Activated T-helper 1 cell treated with anti-CD3 and anti-CD28 coated beads, Interleukin-12 subunit alpha, Interleukin-12 subunit beta, Interleukin-2, Interleukin-4 antibody, amounts not matched to agents 30 ng/mL and 10 ng/mL and 1 ng/mL, durations not matched to agents 14 hours and 24 hours and 36 hours (primary cell): ENCODE data around the gene COL15A1. TPM values are rescaled to one million over a fixed set of nuclear protein-coding genes. Genes with fewer than 3 reads are reported as not detected.
A peak's percentile ranks its signal among the peaks of the same experiment; 100 is the strongest.

Source experiments
- DNase-seq: peaks from one replicate; pipeline ENCODE4 v3.0.0; 2021; ENCODE audit warnings: low spot score
- H3K27ac Mint-ChIP-seq: one replicate; pipeline ENCODE4 v1.8.0; 2021; ENCODE audit warnings: mild to moderate bottlenecking, mixed read lengths
- H3K27me3 Mint-ChIP-seq: one replicate; pipeline ENCODE4 v1.8.0; 2022; ENCODE audit warnings: mild to moderate bottlenecking, moderate library complexity, mixed read lengths; ENCODE audit not compliant: insufficient read depth
- H3K36me3 Mint-ChIP-seq: one replicate; pipeline ENCODE4 v1.8.0; 2021; ENCODE audit warnings: low read depth, mixed read lengths
- H3K4me1 Mint-ChIP-seq: one replicate; pipeline ENCODE4 v1.8.0; 2021; ENCODE audit warnings: low read depth, mixed read lengths
- H3K4me3 Mint-ChIP-seq: one replicate; pipeline ENCODE4 v1.8.0; 2021; ENCODE audit warnings: mild to moderate bottlenecking, moderate library complexity, mixed read lengths
- H3K9me3 Mint-ChIP-seq: one replicate; pipeline ENCODE4 v1.8.0; 2021; ENCODE audit warnings: mixed read lengths
- intact Hi-C: fragments of 100-400 bp; cut with micrococcal nuclease; formaldehyde crosslinking; loops from one replicate; pipeline ENCODE4 v1.15.1; 2024
- total RNA-seq: library from RNA; stranded (reverse); gene quantifications from 2 replicates; pipeline ENCODE4 v1.2.3, GENCODE V29; 2022

COL15A1 gene
- total RNA-seq, 1 donor from 2014 or later: 0.05 TPM

DNA sequence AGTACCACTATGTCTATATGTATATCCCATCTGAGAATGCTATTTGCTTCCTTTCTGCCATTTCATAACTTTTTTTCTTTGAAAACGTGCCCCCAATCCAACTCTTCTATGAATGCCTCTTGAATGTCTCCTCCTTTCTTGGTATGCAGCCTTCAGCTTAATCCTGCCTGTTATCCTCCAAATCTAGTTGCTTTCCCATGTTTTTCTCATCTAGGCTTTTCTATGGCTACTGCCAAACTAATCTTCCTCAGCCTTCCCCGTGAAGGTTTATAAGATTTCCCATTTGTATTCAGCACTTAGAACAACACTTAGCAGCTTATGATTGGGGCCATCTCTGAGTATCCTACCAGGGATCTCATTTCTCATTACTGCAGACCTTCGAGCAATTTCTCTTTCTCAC is 163.7 kb downstream of the COL15A1 start:
- Mint-ChIP-seq H3K9me3 (no peaks in the 10 kb centered on the region), H3K4me1 (peaks cover 72% of the 10 kb centered on the region), H3K36me3 (peaks cover 21% of the 10 kb centered on the region), H3K27ac (no peak overlapping the region), H3K27me3 (no peaks in the 10 kb centered on the region), H3K4me3 (peak overlapping the region; percentile 72)
- intact Hi-C loops: loop anchor here (2.0 kb wide), 2 partner anchors 27 to 713 kb away; partner anchors contain the start of gene NR4A3
- DNase-seq: no peak

DNA sequence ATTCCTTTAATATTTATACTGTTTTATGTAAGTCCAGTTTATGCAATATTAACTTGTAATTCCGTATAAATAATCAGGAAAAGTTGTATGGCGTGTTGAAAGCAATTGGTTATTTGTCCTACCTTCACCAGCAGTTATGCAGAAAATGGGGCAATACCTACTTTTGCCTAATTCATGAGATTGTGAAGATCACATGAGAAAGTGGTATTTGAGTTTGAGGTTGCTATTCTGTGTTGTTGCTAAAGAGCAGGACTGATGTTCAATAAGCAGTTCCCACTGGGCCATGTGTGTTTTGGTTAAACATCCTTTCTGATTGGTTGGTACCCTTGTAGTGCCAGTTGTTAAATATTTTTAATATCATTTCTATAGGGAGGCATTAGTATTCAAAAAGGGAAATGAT is 164.4 kb downstream of the COL15A1 start:
- no peaks in the 10 kb centered on the region for H3K27me3 Mint-ChIP-seq
- H3K4me3 Mint-ChIP-seq: peak overlapping the region; percentile 4
- H3K9me3 Mint-ChIP-seq: no peaks in the 10 kb centered on the region
- H3K27ac Mint-ChIP-seq: no peak overlapping the region
- peaks cover 21% of the 10 kb centered on the region for H3K36me3 Mint-ChIP-seq
- no peak for DNase-seq
- H3K4me1 Mint-ChIP-seq: peaks cover 79% of the 10 kb centered on the region
- intact Hi-C loops: no loop called here

DNA sequence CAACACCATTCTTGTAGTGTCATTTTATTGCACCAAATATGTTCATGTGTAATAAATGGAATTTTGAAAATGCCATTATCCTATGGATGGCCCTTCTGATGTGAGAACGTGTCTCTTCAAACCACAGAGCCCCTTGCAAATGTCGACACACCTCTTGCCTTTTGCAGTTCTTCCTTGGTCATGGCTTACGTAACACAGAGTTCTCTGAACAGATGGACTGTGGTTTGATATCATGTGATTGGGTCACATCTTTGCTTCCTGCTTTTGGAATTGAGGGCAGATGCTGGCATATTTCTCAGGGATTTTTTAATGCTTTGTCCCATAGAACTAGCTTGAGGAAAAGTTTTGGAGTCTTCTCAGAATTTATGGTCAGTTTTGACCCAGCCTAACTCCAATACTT is 165.8 kb downstream of the COL15A1 start:
- intact Hi-C loops: no loop called here
- H3K27ac Mint-ChIP-seq: no peak overlapping the region

DNA sequence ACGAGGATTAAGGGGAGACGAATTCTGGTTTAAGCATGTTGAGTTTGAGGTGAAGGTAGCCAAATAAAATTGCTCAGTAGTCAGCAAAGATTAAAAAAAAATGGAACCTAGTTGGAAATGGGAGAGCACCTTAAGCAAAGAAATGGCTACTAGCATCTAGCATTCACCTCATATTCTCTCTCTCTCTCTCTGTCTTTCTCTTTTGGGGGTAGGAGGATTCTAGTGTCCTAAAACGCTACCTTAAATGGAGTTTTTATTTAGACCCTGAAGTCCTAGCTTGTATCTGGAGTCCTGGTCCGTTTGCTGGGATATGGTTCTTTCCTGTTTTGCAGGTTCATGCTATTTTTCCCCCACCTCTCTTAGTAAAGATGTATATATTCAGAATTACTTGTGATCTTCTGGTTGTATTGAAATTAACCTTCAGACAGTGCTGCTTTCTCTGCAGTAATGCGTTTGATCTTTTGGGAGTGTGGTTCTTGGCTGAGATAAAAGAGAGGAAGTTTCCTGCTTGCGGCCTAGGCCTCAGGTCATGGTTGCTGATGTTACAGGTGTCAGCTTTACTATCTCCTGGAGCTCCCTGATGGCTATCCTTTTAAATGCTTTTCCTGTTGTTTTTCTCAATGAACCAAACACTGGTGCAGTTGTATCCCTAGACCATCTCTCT is 169.2 kb downstream of the COL15A1 start:
- peak; percentile 35 for DNase-seq
- Mint-ChIP-seq H3K4me1 (peaks cover 83% of the 10 kb centered on the region), H3K36me3 (peaks cover 23% of the 10 kb centered on the region), H3K4me3 (peak overlapping the region; percentile 52), H3K27ac (peak overlapping the region; percentile 71), H3K9me3 (no peaks in the 10 kb centered on the region), H3K27me3 (no peaks in the 10 kb centered on the region)
- intact Hi-C loops: loop anchor here (1.0 kb wide), 1 partner anchor 9 kb away; no protein-coding TSS in a partner anchor

More for the DNA sequence above, 165.8 kb downstream of the COL15A1 start:
- no peaks in the 10 kb centered on the region for H3K9me3 Mint-ChIP-seq
- H3K4me1 Mint-ChIP-seq: peaks cover 84% of the 10 kb centered on the region
- no peak overlapping the region for H3K4me3 Mint-ChIP-seq
- H3K27me3 Mint-ChIP-seq: no peaks in the 10 kb centered on the region
- no peak for DNase-seq
- peaks cover 23% of the 10 kb centered on the region for H3K36me3 Mint-ChIP-seq

DNA sequence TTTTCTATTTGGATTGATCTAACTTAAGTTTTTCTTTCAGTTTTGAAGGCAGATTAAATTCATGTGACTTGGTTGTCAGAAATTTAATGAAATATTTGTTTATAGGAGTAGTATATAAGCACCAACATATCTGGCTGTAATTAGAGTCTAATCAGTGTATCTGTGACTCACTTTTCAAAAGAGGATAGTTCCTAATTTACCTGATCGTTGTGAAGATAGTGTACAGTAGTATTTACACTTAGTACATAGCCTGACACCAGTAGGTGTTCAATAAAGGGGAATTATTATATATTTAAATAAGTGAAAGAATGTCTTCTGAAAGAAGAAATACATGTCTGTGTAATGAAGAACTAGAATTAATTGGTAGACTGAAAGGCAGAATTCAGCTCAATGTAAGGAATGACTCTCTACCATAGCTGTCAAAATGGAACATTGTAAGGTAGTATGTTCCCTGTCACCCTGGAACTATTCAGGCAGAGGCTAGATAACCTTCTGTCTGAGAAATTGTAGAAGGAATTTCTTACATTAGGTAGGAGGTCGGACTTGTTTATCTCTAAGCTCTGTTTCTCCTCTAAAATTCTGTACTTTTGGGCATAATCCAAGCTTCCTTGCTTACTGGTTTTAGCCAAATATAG is 169.8 kb downstream of the COL15A1 start:
- intact Hi-C loops: loop anchor here (1.0 kb wide), 1 partner anchor 9 kb away; no protein-coding TSS in a partner anchor
- Mint-ChIP-seq H3K36me3 (peaks cover 20% of the 10 kb centered on the region), H3K4me3 (peak overlapping the region; percentile 52), H3K27ac (peak overlapping the region; percentile 71), H3K27me3 (no peaks in the 10 kb centered on the region), H3K4me1 (peaks cover 78% of the 10 kb centered on the region), H3K9me3 (no peaks in the 10 kb centered on the region)
- no peak for DNase-seq

DNA sequence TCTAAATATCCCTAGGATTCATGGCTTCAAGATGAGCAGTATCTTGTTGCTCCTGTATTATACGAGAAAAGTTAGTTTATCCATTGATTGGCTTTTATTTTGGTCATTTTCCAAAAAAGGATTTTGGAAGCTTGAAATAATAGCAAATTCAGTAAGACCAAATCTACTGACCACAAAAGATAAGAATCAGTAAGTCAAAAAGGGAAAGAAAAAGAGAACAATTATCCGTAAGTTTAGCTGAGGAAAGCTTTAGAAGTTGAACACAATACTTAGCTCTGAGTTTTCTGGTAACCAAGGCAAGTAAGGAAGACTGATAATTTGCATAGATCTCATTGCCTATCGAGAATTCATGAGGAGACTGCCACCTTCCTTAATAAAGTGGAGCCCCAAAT is 170.3 kb downstream of the COL15A1 start:
- no peak overlapping the region for H3K4me3 Mint-ChIP-seq
- no peak overlapping the region for H3K27ac Mint-ChIP-seq
- intact Hi-C loops: no loop called here
- H3K27me3 Mint-ChIP-seq: no peaks in the 10 kb centered on the region
- peaks cover 19% of the 10 kb centered on the region for H3K36me3 Mint-ChIP-seq
- DNase-seq: no peak
- H3K9me3 Mint-ChIP-seq: no peaks in the 10 kb centered on the region
- peaks cover 78% of the 10 kb centered on the region for H3K4me1 Mint-ChIP-seq

DNA sequence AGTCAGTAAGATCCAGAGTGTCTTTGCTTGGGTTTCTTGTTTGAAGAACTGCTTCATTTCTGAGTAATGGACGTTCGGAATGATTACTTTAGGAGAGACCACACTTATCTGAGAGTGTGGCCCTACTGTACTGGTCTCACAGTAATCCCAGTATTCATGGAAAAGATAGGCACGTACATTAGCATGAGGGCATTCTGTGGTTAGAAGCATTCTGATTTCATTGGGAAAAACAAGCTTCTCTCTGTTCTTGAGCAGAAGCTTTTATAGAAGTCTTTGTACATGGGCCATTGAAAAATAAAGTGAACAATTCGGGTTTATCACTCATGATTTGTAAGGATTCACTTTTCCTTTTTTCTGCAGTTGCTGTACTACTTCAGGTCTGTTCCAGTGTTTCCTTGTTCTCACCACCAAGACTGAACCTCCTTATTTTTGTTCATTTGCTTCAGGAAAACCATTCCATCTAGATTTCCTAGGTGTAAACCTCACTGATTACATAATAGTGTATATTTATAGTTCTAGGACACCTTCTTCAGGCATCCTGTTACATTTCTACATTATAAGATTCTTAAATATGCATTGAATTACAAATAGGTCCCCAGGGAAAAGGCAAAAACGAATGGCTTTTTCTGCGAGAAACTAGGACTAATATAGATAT is 171.3 kb downstream of the COL15A1 start:
- H3K9me3 Mint-ChIP-seq: no peaks in the 10 kb centered on the region

DNA sequence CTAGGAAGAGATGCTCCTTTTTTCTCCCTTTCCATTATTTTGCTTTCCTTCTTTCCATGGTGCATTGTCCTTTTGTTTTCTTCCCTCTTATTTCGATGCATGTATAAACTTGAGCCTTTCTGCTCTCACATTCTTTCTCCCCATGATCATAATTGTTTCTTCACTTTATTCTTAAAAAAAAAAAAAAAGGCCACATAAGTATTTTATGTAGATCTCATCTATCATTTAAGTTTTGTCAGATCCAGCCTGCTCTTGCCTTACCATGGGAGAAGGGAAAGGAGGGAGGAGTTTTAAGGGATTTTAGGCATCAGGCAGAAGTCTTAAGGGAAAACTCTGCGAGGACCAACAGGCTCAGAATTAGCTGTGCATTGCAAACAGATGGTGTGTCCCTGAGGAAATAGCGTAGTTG is 172.3 kb downstream of the COL15A1 start:
- Mint-ChIP-seq H3K4me1 (peaks cover 78% of the 10 kb centered on the region), H3K27me3 (no peaks in the 10 kb centered on the region), H3K27ac (no peak overlapping the region), H3K9me3 (no peaks in the 10 kb centered on the region), H3K36me3 (peaks cover 11% of the 10 kb centered on the region), H3K4me3 (no peak overlapping the region)
- intact Hi-C loops: no loop called here
- DNase-seq: no peak

More for the DNA sequence above, 171.3 kb downstream of the COL15A1 start:
- H3K4me3 Mint-ChIP-seq: no peak overlapping the region
- no peaks in the 10 kb centered on the region for H3K27me3 Mint-ChIP-seq
- H3K36me3 Mint-ChIP-seq: peaks cover 14% of the 10 kb centered on the region
- intact Hi-C loops: no loop called here
- peaks cover 78% of the 10 kb centered on the region for H3K4me1 Mint-ChIP-seq
- DNase-seq: no peak
- H3K27ac Mint-ChIP-seq: no peak overlapping the region

DNA sequence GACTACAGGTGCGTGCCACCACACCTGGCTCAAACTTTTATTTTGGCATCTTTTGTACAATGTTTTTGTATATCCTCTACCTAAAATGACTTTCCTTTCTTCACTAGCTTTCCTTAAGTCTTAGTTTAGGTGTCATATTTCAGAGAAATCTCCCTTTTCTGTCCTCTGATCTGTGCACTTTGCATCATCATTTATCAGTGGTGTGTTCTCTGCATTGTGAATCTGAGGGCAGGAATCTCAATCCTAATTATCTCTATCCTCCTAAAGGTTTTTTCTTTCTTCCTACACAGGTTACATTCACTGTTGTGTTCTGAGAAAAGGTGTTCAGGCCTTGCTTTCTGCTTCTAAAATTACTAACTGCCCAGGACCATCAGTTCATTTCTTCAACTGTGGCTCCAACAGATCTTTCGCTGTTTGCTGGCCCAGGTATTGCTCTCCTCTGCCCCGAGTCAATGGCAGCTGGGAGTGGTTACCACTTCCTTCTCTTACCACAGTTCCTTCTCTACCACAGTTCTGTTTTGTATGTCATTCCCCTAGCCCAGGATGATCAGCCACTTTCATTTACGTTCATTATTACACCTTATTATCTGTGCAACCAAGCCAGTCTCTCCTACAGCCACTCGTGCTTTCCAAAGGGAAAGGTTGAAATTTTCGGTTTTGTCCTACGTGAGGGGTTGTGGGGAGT is 175.2 kb downstream of the COL15A1 start:
- intact Hi-C loops: loop anchor here (1.0 to 2.0 kb wide), 4 partner anchors 8 to 61 kb away; no protein-coding TSS in a partner anchor
- Mint-ChIP-seq H3K27ac (peak overlapping the region; percentile 83), H3K4me3 (peak overlapping the region; percentile 77), H3K36me3 (peaks cover 16% of the 10 kb centered on the region), H3K9me3 (no peaks in the 10 kb centered on the region), H3K27me3 (no peaks in the 10 kb centered on the region), H3K4me1 (peaks cover 78% of the 10 kb centered on the region)
- peak; percentile 50 for DNase-seq

DNA sequence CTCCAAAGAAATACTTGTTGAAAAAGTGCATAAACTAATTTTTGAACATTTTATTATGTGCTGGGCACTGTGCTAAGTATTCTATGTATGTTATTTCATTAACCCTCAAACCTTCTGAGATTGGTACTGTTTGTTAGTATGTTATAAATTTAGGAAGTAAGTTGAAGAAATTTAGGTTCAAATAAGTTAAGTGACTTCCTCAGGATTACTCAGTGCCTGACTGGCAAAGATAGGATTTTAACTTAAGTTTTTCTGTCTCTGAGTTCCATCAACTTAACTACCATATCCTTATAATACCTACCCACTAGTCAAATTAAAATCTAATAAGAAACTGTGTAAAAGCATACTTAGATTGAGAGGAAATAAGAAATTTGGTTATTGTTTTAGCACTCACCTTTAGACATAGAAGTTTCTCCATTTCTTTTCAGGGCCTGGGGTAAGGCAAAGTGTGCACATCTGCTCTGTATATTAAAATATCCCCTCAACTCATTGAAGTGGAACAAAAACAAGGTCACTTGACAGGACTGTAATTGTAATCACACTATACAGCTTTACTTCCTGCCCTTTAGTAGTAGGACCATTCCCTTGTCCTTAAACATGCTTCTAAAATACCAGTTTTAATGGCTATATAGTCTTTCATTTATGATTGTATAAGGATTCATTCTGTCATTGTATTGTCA is 176.4 kb downstream of the COL15A1 start:
- Mint-ChIP-seq H3K4me1 (peaks cover 77% of the 10 kb centered on the region), H3K27me3 (no peaks in the 10 kb centered on the region), H3K27ac (peak overlapping the region; percentile 36), H3K9me3 (no peaks in the 10 kb centered on the region), H3K36me3 (peaks cover 21% of the 10 kb centered on the region), H3K4me3 (peak overlapping the region; percentile 24)
- DNase-seq: no peak
- intact Hi-C loops: loop anchor here (1.0 to 2.0 kb wide), 4 partner anchors 7 to 62 kb away; no protein-coding TSS in a partner anchor
